Suppressor macrophage (primary cell): ENCODE results near the gene AFF3.
A peak's percentile ranks its signal among the peaks of the same experiment; 100 is the strongest.

Experiments
- DNase-seq, 4 experiments: peaks; one replicate each; pipeline ENCODE4 v3.0.0-alpha.2; 2020 to 2022

The AFF3 gene

GRCh38 chr2:99852376-99852934, 289.9 kb downstream of the AFF3 start:
- DNase-seq: no peak

- DNase-seq: no peak
Observed at GRCh38 chr2:99851811-99852210, 290.6 kb downstream of the AFF3 start.

GRCh38 chr2:99851089-99851488, 291.3 kb downstream of the AFF3 start:
- no peak for DNase-seq

- DNase-seq: no peak
Observed at GRCh38 chr2:99850084-99850710, 292.2 kb downstream of the AFF3 start.

GRCh38 chr2:99846462-99847107, 295.8 kb downstream of the AFF3 start:
- no peak for DNase-seq

GRCh38 chr2:99845296-99845695, 297.1 kb downstream of the AFF3 start:
- DNase-seq: no peak

- no peak for DNase-seq
Observed at GRCh38 chr2:99842451-99842850, 299.9 kb downstream of the AFF3 start.

GRCh38 chr2:99841749-99842148, 300.6 kb downstream of the AFF3 start:
- DNase-seq: peak; percentile 21 to 59 (median 50)

- DNase-seq: peak in 1 of 4 experiments; percentile 6
Observed at GRCh38 chr2:99840831-99841230, 301.6 kb downstream of the AFF3 start.

- no peak for DNase-seq
Observed at GRCh38 chr2:99836690-99837605, 305.4 kb downstream of the AFF3 start.

GRCh38 chr2:99834426-99834825, 308.0 kb downstream of the AFF3 start:
- DNase-seq: no peak

GRCh38 chr2:99833586-99834201, 308.7 kb downstream of the AFF3 start:
- DNase-seq: no peak

GRCh38 chr2:99832926-99833325, 309.5 kb downstream of the AFF3 start:
- DNase-seq: no peak

- no peak for DNase-seq
Observed at GRCh38 chr2:99831772-99832171, 310.6 kb downstream of the AFF3 start.

- peak; percentile 57 to 82 (median 70) for DNase-seq
Observed at GRCh38 chr2:99827296-99827999, 314.9 kb downstream of the AFF3 start.

GRCh38 chr2:99825630-99826029, 316.8 kb downstream of the AFF3 start:
- DNase-seq: no peak

- no peak for DNase-seq
Observed at GRCh38 chr2:99824758-99825157, 317.6 kb downstream of the AFF3 start.

- no peak for DNase-seq
Observed at GRCh38 chr2:99822474-99823207, 319.7 kb downstream of the AFF3 start.

GRCh38 chr2:99821984-99822383, 320.4 kb downstream of the AFF3 start:
- no peak for DNase-seq

- DNase-seq: peak in 3 of 4 experiments; percentile 24 to 44 (median 32)
Observed at GRCh38 chr2:99821572-99821971, 320.8 kb downstream of the AFF3 start.

GRCh38 chr2:99821039-99821438, 321.4 kb downstream of the AFF3 start:
- DNase-seq: peak; percentile 28 to 59 (median 38)
